HG02938 (cell line): ENCODE data around the gene BEST1.
"Not testable (repeated sequence)": the region's sequence is repeated elsewhere in the genome, so short reads cannot be mapped to it uniquely, and the experiment has no call there.

Experiments
- ATAC-seq: cut with Tn5 transposase; IDR thresholded peaks from one replicate; pipeline ENCODE4 v1.9.1; 2021; ENCODE audit warnings: mild to moderate bottlenecking, moderate library complexity; ENCODE audit not compliant: unreplicated experiment

The BEST1 gene

DNA sequence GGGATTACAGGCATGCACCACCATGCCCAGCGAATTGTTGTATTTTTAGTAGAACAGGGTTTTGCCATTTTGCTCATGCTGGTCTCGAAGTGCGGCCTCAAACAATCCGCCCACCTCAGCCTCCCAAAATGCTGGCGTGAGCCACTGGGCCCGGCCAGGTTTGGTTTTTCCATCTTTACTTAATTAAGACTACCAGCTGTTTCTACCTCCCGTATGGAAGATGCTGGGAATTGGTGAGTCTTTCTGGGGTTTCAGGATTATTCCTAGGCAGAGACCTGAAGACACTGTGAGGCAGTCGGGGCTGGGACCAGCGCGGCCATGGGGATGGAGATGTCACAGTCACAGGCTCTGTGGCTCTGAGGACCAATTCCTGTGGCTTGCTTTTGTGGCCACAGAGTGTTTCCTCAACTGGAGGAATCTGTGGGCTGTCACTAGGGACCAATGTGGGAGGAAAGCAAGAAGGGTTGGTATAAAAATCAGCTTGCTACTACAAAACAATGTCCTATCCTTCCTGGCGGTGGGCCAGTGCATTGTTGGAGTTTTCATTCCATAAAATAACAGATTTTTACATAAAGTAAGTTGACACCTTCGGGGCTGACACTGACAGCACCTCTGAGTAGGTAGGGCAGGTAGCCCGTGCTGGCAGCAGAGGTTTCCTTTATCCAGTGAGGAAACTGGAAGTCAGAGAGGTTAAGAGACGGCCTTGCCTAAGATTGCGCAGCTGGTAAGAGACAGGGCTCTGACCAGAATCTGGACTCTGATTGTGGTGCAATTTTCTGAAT, 25.7 kb downstream of the BEST1 start:
- ATAC-seq = no peak

DNA sequence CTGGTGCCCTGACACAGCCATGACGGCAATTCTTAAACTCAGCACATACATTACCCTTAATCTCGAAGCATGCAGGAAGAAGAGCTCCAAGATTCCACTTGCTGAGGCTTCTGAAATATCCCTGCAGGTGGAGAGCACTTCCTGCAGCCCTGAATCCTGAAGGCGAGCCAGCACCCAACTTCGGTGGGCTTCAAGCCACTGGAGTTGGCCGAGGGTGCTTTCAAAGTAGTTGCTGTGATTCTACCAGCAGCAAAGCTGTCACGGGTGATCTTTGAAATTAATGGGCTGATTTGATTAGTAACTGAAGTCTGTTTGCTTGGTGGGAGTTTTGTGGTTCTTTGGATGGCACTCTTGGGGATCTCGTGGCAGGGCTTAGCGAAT, 26.3 kb downstream of the BEST1 start:
- ATAC-seq = no peak

DNA sequence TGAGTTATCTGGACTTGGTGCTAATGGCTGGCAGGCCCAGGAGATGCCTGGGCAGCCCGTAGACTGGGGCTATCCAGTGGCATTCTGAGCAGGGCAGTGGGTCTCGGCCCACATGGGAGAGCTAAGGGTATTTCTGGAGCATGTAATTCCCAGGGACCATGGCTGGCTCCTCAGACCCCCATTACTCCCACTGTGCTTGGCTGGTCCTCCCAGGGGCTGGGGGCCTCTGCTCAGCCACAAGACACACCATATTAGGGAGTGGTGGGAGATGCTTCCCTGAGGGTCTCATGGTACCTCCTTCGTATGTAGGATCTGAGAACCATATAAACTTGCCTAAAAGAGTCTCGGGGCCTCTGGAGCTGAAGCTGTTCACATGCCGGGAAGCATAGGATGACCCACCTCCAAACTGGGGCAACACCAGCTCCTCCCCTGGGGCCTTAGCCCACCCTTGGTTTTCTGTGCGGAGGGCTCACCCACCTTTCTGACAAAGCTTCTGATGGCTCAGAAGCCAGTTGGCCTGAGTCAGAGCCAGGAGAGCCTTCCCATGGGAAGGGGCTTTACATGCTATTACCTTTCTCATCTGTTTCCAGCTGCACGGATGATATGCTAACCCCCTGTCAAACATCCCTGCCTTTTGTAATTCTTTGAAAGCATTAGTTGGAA, 26.8 kb downstream of the BEST1 start:
- ATAC-seq = no peak

DNA sequence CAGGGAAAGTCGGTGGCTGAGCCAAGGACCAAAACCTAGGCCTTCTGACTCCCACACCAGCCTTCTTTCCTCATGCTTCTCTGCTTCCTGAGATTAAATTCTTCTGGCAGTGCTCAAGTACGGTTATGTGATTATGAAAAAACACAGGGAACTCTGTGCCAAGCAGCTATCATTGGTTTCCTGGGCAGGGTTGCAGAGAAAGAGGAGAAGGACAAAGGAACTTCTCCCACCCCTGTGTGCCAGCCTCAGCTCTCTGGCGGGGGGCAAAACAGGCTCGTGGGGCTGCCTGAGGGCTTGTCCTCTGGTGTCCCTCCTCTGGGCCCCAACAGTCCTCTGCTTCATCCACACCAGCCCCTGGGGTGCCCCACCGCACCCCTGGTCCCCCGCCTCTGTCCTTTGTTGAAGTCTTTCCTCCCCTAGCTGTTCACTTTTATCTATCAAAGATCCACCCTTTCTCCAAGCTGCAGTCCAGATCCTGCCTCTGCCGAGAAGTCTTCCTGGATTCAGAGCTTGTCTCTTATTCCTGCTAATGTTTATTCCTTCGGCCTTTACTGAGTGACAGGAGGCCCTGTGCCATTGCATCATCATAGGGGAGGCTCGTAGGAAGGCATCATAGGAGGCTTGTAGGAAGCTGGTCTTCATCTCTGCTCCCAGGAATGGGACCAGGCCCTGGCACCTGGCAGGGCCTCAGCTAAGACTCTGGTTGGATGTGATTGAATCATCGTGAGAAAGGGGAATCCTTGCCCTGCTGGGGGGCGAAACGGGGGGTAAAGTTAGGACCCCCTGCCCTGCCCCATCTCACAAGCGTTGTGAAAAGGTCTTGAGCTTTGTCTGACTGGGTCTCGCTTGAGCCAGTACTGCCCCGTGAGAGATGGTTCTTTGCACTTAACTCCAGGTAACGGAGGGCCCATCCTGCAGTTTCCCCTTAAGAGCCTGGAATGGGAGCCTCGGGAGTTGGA, 28.8 kb downstream of the BEST1 start:
- ATAC-seq = no peak

DNA sequence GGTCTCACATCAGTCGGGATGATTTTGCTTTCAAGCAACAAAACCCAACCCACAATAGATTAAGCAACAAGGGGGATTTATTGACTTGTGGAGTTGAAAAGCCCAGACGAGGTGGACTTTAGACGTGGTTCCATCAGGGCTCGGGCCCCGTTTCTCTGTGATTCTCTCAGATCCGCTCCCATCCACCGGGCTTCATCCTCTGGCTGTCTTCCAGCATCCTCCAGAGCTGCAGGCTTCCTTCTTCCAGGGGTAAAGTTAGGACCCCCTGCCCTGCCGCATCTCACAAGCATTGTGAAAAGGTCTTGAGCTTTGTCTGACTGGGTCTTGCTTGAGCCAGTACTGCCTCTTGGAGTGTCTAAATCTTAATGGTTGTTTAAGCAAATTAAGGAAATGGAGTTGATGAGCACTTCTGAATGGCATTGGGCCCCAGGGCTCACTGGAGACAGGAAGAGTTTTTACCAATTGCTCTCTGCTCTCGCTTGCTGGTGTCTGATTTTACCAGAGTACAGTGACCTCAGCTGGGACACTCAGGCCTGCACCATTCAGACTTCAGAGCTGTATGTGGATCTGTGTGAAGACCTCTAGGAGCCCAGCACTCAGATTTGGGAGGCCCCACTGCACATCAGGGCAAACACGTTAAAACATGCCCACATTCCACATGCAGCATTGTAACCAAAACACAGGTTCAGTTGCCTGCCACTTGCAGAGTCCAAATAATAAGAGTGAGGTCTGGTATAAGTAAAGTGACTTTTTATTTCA, 30.8 kb downstream of the BEST1 start:
- ATAC-seq = no peak

DNA sequence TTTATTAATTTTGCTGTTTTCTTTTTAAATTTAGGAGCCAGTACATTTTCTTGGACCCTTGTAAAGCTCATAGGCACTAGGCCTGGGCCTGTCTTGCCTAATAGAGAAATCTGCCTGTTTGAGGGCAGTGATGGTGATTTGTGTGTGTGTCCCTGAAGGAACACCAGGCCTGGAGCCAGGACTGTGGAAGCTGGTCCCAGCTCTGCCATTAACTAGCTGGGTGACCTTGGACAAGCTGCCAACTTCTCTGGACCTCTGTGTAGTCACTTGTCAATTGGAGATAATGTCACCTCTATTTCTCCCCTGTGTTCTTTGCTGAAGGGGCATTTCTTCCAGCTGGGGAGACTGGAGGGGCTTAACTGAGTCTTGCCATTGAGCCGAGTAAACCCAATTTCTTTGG, 33.3 kb downstream of the BEST1 start:
- no peak for ATAC-seq

DNA sequence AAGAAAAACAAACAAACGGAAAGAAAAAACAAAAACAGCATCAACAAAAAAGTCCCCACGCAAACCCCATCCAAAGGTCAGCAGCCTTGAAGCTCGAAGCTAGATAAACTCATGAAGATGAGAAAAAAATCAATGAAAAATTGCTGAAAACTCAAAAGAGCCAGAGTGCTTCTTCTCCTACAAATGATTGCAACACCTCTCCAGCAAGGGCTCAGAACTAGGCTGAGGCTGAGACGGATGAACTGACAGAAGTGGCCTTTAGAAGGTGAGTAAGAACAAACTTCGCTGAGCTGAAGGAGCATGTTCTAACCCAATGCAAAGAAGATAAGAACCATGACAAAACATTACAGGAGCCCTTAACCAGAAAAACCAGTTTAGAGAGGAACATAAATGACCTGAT, 35.7 kb downstream of the BEST1 start:
- no peak for ATAC-seq

DNA sequence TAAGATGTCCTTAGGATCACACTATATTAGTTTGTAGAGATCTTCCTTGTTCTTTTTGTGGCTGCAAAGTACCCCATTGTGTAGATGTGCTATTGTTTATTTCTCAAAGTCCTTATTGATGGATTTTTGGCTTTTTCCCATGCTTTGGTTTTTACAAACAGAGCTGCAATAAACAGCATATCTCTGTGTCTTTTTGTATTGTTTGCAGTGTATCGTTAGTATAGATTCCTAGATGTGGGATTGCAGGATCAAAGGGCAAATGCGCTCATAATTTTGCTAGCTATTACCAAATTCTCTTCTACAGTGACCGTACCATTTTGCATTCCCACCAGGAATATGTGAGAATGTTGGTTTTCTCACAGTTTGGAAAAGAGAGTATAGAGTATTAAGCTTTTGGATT, 44.8 kb downstream of the BEST1 start:
- ATAC-seq = no peak

DNA sequence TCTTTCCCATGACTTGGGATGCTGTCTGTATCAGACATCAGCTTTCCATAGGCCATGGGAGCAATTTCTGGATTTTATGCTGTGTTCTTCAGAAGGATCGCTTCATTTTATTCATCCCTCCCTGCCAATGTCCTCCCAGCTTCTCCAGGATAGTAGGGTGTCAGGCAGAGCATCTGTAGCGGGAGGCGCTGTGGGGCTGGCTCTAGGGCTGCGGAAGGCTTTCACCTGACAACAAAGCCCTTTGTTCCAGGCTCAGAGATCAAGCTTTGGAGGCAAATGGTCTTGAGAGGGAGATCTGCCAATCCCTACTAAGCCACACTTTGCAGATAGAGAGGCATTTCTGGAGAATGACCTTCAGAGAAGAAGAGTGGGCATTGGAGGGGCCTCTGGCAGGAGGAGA, 46.8 kb downstream of the BEST1 start:
- ATAC-seq = no peak

DNA sequence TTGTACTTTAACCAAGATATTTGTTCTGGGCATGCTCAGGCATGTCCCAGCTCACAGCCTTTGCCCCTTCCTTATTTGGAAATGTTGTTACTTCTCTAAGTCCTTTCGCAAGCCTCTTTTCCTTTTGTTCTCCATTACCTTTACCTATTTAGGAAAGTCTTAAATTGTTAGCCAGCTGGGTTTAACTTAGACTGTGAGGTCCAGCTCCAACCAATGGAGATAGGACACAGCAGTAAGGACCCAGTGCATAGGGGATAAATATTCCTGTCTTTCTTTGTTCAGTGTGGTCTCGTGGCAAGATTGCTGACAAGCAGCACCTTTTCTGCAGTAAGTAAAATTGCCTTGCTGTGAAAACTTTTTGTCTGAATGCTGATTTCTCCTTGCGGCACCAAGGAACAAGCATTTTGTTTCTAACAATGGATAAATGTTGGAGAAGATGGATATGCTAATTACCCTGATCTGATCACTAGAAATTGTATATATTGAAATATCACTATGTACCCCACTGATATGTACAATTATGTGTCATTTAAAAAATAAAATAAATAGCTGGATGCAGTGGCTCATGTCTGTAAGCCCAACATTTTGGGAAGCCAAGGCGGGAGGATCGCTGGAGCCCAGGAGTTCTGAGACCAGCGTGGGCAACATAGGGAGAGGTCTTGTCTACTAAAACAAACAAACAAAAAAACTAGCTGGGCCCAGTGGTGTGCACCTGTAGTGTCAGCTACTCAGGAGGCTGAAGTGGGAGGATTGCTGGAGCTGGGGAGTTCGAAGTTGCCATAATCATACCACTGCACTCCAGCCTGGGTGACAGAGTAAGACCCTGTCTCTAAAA, 49.2 kb downstream of the BEST1 start:
- no peak for ATAC-seq

DNA sequence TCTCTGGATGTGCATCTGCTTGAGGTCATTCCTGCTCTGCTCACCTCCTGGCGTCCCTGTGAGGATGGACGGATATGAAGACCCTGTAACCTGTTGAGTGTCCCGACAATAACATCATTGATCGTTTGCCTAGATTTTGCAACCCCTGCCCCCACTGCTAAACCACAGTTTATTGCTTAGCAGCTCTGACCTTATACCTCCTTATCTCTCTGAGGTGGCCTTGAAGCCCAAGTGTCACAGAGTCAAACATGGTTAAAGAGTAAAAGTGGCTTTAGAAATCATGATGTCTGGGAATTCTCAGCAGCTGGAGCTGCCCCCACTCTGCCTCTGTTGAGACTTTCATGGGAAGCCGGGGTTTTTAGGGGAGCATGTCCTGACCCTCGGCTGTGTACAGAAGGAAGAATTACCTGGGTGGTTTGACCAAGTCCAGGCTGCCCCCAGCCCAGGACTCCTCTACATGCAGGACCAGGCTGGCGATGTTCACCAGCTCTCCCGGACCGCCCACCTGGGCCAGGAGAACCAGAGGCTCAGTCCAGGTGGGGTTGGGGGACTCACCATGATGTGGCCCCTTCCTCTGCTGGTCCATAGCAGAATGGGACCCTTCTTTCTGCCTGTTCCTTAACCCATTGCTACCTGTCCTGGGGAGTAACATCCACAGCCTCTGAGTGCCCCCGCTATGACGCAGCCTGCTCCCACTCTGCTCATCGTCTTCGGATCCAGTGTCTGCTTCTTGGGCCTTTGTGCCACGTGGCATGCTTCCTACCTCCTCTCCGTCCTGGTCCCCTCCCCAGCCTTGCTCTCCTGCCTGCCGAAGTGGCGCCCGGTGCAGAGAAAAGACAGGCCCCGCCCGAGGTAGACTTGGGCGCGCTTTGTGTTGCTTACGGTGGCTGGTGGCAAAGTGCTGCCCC, 50.6 kb downstream of the BEST1 start:
- no peak for ATAC-seq

DNA sequence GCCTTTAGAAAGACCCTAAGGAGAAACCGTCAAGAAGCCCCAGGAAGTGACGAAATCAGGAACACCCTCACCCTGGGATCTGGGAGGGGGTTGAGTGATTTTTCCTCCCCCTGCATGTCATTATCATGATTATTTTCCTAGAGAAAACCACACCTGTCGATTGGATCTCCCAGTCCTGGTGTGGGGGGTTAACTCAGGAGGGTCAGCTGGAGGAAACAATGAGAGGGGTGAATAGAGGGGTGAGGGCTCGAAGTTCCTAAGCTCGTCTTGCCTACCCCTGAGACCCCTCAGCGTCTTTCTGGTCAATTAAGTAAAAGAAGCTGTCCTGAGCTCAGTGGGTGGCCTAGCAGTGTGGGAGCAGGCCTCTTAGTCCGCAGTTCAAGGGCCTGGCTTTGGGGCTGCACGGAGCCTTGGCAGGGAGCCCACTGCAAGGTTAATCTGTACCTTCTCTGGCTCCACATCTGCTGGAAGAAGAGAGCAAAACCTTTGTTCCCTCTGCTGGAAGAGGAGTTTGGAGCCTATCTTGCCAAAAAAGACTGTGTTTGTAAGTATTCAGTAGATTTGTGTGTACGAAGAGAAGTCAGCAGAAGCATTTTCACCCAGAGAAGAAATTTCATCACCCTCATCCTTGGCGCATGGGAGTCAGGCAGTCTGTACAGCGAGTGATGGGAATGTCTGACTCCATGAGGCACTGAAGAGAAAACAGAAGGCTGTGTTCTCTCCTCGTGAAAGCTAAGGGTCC, 51.5 kb downstream of the BEST1 start:
- no peak for ATAC-seq

DNA sequence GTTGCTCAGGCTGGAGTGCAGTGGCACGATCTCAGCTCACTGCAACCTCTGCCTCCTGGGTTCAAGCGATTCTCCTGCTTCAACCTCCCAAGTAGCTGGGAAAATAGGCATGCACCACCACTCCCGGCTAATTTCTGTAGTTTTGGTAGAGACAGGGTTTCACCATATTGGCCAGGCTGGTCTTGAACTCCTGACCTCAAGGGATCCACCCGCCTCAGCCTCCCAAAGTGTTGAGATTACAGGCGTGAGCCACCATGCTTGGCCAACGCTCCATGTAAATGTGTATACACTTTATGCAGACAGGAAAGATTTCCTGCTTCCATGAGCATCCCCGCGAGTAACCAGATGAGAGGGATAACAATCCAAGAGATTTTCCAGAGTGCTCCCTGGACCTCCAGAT, 52.1 kb downstream of the BEST1 start:
- ATAC-seq = not testable (repeated sequence)

DNA sequence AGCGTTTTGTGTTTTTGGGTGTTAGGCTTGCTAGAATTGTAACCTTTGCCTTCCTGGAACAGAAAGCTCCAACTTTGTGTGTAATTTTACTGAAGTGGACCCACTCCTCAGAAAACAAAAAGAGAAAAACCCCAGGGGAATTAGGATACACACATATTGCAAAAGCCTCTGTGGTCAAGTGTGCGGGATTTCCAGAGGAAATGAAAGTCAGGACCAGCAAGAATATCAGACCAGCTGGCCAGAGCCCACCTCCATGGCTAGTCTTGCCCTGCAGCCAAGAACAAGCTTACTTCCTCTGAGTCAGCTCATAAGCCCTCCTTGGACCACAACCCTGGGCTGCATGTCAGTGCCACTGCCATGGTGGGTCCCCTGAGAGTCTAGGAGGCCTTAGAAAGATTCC, 54.3 kb downstream of the BEST1 start:
- no peak for ATAC-seq

DNA sequence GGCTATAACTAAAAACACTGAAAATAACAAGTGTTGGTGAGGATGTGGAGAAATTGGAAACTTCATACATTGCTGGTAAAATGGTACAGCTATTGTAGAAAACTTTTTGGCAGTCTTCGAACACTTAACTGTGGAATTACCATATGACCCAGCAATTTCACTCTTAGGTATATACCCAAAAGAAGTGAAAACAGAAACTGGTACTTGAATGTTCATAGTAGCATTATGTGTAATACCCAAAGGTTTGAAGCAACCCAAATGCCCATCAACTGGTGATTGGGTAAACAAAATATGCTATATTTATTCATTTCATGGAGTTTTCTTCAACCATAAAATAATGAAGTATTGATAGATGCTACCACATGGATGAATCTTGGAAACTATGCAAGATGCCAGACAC, 58.0 kb downstream of the BEST1 start:
- no peak for ATAC-seq

DNA sequence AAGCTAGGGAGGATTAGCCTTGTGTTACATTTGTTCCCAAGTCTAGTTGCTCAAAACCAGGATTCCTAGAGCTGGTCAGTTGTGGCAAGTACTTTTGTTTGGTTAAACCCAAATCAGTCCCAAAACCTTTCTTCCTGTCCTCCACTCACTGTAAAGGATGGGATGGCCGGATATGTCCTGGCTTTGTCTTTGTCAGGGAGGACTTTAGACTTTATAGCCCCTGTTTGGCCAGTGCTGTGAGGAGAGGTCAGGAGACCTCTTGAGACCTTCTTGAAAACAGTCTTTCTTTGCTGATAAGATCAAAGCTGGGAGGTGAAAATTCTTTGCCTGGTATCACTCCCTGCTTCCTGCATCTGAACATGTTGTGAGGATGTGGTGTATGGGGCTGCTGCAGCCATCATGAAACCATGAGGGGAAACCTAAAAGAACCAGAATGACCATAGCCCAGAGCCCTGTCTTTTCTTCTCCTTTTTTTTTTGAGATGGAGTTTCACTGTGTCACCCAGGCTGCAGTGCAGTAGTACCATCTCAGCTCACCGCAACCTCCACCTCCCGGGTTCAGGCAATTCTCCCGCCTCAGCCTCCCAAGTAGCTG, 60.9 kb downstream of the BEST1 start:
- no peak for ATAC-seq

DNA sequence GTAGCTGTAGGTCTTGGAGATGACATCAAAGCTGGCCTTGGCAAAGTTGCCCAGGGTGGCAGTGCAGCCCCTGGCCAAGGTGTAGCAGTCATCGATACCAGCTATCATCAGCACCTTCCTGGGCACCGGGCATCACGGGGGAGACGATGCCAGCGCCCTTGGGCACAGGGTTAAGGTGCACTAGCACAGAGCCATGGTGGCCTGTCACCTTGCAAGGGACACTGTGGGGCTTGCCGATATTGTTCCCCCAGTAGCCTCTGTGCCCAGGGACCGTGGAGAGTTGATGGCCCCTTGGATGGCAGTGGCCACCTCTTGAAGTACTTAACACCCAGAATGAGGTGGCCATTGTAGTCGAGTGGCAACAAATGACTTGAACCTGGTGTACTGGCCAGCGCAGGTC, 61.7 kb downstream of the BEST1 start:
- no peak for ATAC-seq

DNA sequence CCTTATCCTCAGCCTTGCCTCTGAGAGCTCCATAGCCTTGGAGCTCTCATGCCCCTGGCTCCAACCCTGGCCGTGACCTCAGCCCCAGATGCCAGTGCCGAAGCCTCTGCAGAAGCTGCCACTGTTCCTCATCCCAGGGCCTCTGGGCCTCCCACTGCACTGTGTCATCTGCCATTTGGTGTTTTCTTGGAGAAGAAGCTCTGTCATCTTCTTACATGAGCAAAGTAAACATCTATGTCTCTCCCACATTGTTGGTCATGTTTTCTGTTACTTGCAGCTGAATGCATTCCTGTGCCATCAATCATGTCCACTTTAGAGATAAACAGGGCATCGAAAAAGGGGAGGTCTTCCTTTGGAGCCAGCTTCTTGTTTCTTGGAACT, 62.3 kb downstream of the BEST1 start:
- ATAC-seq = no peak
